Measurements from ENCODE around the gene RAP1GAP2. TPM values are rescaled to one million over a fixed set of nuclear protein-coding genes. Genes with fewer than 3 reads are reported as not detected.

RAP1GAP2 gene
- total and polyA plus RNA-seq, 2 experiments from 2014 or later: 0.74 to 3.8 TPM

- Histone ChIP-seq H3K4me3 (no peak overlapping the region), H3K27ac (no peak overlapping the region), H3K36me3 (ENCODE audit: low read depth) (no peaks in the 10 kb centered on the region), H4K20me1 (ENCODE audit: insufficient read depth) (no peaks in the 10 kb centered on the region), H3F3A (ENCODE audit: insufficient read depth) (no peaks in the 10 kb centered on the region), H2AFZ (no peak overlapping the region), H3K9ac (no peak overlapping the region), H3K9me3 (ENCODE audit: low read depth) (no peaks in the 10 kb centered on the region), H3K4me2 (ENCODE audit: unreplicated experiment) (no peak overlapping the region), H3K79me2 (ENCODE audit: insufficient read depth) (no peaks in the 10 kb centered on the region), H3K4me1 (ENCODE audit: insufficient read depth) (0 out of 2 replicates have a peak, but pooled peaks cover 3% of the 10 kb centered on the region), H3K27me3 (replicated peaks; ENCODE audit: insufficient read depth) (no peaks in the 10 kb centered on the region), H3K9me2 (ENCODE audit: insufficient read depth) (no peaks in the 10 kb centered on the region)
- no peak for DNase-seq
- WGBS, 2 experiments (ENCODE audit: low coverage in 1 of 2, low lambda C conversion rate in 2 of 2, missing lambda C conversion rate in 2 of 2): 79 to 82% methylated on average over 7 of the region's 7 CpGs
- TF ChIP-seq EZH2phosphoT487 (IDR thresholded peaks at IDR 0.05; ENCODE audit: insufficient read depth, low read depth) (no peak), EZH2 (IDR thresholded peaks at IDR 0.05; ENCODE audit: insufficient read depth, poor library complexity, severe bottlenecking) (no peak)
- in situ Hi-C loops (cut with MboI): no loop called here
Measured at GRCh38 chr17:2946144-2946543, 149.9 kb downstream of the RAP1GAP2 start.

GRCh38 chr17:2947588-2947950 is 151.3 kb downstream of the RAP1GAP2 start:
- Histone ChIP-seq H3K27ac (no peak overlapping the region), H3K9me2 (ENCODE audit: insufficient read depth) (no peaks in the 10 kb centered on the region), H3K79me2 (ENCODE audit: insufficient read depth) (no peaks in the 10 kb centered on the region), H3K9ac (no peak overlapping the region), H3K9me3 (ENCODE audit: low read depth) (no peaks in the 10 kb centered on the region), H3K4me3 (no peak overlapping the region), H3K4me1 (ENCODE audit: insufficient read depth) (0 out of 2 replicates have a peak, but pooled peaks cover 3% of the 10 kb centered on the region), H3F3A (ENCODE audit: insufficient read depth) (no peaks in the 10 kb centered on the region), H3K4me2 (ENCODE audit: unreplicated experiment) (no peak overlapping the region), H4K20me1 (ENCODE audit: insufficient read depth) (no peaks in the 10 kb centered on the region), H3K36me3 (ENCODE audit: low read depth) (no peaks in the 10 kb centered on the region), H2AFZ (no peak overlapping the region), H3K27me3 (replicated peaks; ENCODE audit: insufficient read depth) (no peaks in the 10 kb centered on the region)
- 77 to 78% methylated on average over 15 of the region's 15 CpGs for WGBS, 2 experiments (ENCODE audit: low coverage in 1 of 2, low lambda C conversion rate in 2 of 2, missing lambda C conversion rate in 2 of 2)
- DNase-seq: no peak
- TF ChIP-seq EZH2phosphoT487 (IDR thresholded peaks at IDR 0.05; ENCODE audit: insufficient read depth, low read depth) (no peak), EZH2 (IDR thresholded peaks at IDR 0.05; ENCODE audit: insufficient read depth, poor library complexity, severe bottlenecking) (no peak)
- in situ Hi-C loops (cut with MboI): no loop called here

GRCh38 chr17:2947996-2948550 is 151.8 kb downstream of the RAP1GAP2 start:
- Histone ChIP-seq H3K9ac (no peak overlapping the region), H3K9me3 (ENCODE audit: low read depth) (no peaks in the 10 kb centered on the region), H3K4me3 (no peak overlapping the region), H3K36me3 (ENCODE audit: low read depth) (no peaks in the 10 kb centered on the region), H3K4me1 (ENCODE audit: insufficient read depth) (0 out of 2 replicates have a peak, but pooled peaks cover 3% of the 10 kb centered on the region), H3K27ac (no peak overlapping the region), H4K20me1 (ENCODE audit: insufficient read depth) (no peaks in the 10 kb centered on the region), H3K27me3 (replicated peaks; ENCODE audit: insufficient read depth) (no peaks in the 10 kb centered on the region), H3F3A (ENCODE audit: insufficient read depth) (no peaks in the 10 kb centered on the region), H3K4me2 (ENCODE audit: unreplicated experiment) (no peak overlapping the region), H3K79me2 (ENCODE audit: insufficient read depth) (no peaks in the 10 kb centered on the region), H2AFZ (no peak overlapping the region), H3K9me2 (ENCODE audit: insufficient read depth) (no peaks in the 10 kb centered on the region)
- WGBS, 2 experiments (ENCODE audit: low coverage in 1 of 2, low lambda C conversion rate in 2 of 2, missing lambda C conversion rate in 2 of 2): 86 to 90% methylated on average over 14 of the region's 14 CpGs
- no peak for DNase-seq
- in situ Hi-C loops (cut with MboI): no loop called here
- TF ChIP-seq EZH2phosphoT487 (IDR thresholded peaks at IDR 0.05; ENCODE audit: insufficient read depth, low read depth): no peak
- TF ChIP-seq EZH2 (IDR thresholded peaks at IDR 0.05; ENCODE audit: insufficient read depth, poor library complexity, severe bottlenecking): no peak

GRCh38 chr17:2948721-2949468 is 152.7 kb downstream of the RAP1GAP2 start:
- Histone ChIP-seq H3K9ac (no peak overlapping the region), H2AFZ (no peak overlapping the region), H3F3A (ENCODE audit: insufficient read depth) (no peaks in the 10 kb centered on the region), H3K36me3 (ENCODE audit: low read depth) (no peaks in the 10 kb centered on the region), H3K4me3 (no peak overlapping the region), H3K27ac (no peak overlapping the region), H3K79me2 (ENCODE audit: insufficient read depth) (no peaks in the 10 kb centered on the region), H3K4me2 (ENCODE audit: unreplicated experiment) (no peak overlapping the region), H3K9me3 (ENCODE audit: low read depth) (no peaks in the 10 kb centered on the region), H3K4me1 (ENCODE audit: insufficient read depth) (0 out of 2 replicates have a peak, but pooled peaks cover 3% of the 10 kb centered on the region), H4K20me1 (ENCODE audit: insufficient read depth) (no peaks in the 10 kb centered on the region), H3K9me2 (ENCODE audit: insufficient read depth) (no peaks in the 10 kb centered on the region), H3K27me3 (replicated peaks; ENCODE audit: insufficient read depth) (no peaks in the 10 kb centered on the region)
- TF ChIP-seq EZH2 (IDR thresholded peaks at IDR 0.05; ENCODE audit: insufficient read depth, poor library complexity, severe bottlenecking) (no peak), EZH2phosphoT487 (IDR thresholded peaks at IDR 0.05; ENCODE audit: insufficient read depth, low read depth) (no peak)
- in situ Hi-C loops (cut with MboI): no loop called here
- WGBS, 2 experiments (ENCODE audit: low coverage in 1 of 2, low lambda C conversion rate in 2 of 2, missing lambda C conversion rate in 2 of 2): 68 to 71% methylated on average over 19 of the region's 19 CpGs
- DNase-seq: no peak
